GM06990 (cell line): ENCODE data around the gene CTNNAL1.

ENCODE experiments used
- DNase-seq: peaks from one replicate; pipeline ENCODE4 v3.0.0-alpha.2; 2011; ENCODE audit not compliant: insufficient read length; ENCODE audit errors: extremely low read depth
- H3K27me3 ChIP-seq: replicated peaks from 2 replicates; pipeline ENCODE4 v1.6.0; 2011; ENCODE audit warnings: low read length; ENCODE audit not compliant: control insufficient read depth, insufficient read depth
- H3K36me3 ChIP-seq: 2 replicates; pipeline ENCODE4 v1.5.1; 2011; ENCODE audit warnings: low read length; ENCODE audit not compliant: control insufficient read depth, insufficient read depth
- H3K4me3 ChIP-seq: replicated peaks from 2 replicates; pipeline ENCODE4 v1.5.1; 2011; ENCODE audit warnings: low read depth, mild to moderate bottlenecking, control low read depth, low read length
- CTCF ChIP-seq: IDR thresholded peaks from 2 replicates; pipeline ENCODE4 v1.5.1; 2011; ENCODE audit warnings: low read length, control low read depth, mild to moderate bottlenecking, inconsistent platforms; ENCODE audit not compliant: insufficient read depth, poor library complexity, severe bottlenecking

CTNNAL1 gene

GRCh38 chr9:109027176-109027575 lies 13.9 kb upstream of the CTNNAL1 start:
- TF ChIP-seq CTCF = no peak
- H3K27me3 ChIP-seq = no peaks in the 10 kb centered on the region
- H3K4me3 ChIP-seq = no peak overlapping the region
- no peak for DNase-seq
- H3K36me3 ChIP-seq = peaks cover 1% of the 10 kb centered on the region; the same call in 1 of the 2 replicates

- DNase-seq = no peak
Measured at GRCh38 chr9:109026306-109026705, 13.0 kb upstream of the CTNNAL1 start.

GRCh38 chr9:109022873-109023272 lies 9.6 kb upstream of the CTNNAL1 start:
- Histone ChIP-seq H3K36me3 (peaks cover 1% of the 10 kb centered on the region; the same call in 1 of the 2 replicates), H3K27me3 (no peaks in the 10 kb centered on the region), H3K4me3 (no peak overlapping the region)
- DNase-seq = no peak
- TF ChIP-seq CTCF = no peak

More at GRCh38 chr9:109026306-109026705, 13.0 kb upstream of the CTNNAL1 start:
- Histone ChIP-seq H3K4me3 (no peak overlapping the region), H3K27me3 (no peaks in the 10 kb centered on the region), H3K36me3 (peaks cover 1% of the 10 kb centered on the region; the same call in 1 of the 2 replicates)
- TF ChIP-seq CTCF = no peak

GRCh38 chr9:109020581-109021511 lies 7.5 kb upstream of the CTNNAL1 start:
- no peaks in the 10 kb centered on the region for H3K27me3 ChIP-seq
- H3K36me3 ChIP-seq = no peaks in the 10 kb centered on the region; the same call in 1 of the 2 replicates
- TF ChIP-seq CTCF = no peak
- DNase-seq = no peak
- H3K4me3 ChIP-seq = no peak overlapping the region

- Histone ChIP-seq H3K27me3 (no peaks in the 10 kb centered on the region), H3K36me3 (no peaks in the 10 kb centered on the region; the same call in 1 of the 2 replicates), H3K4me3 (no peak overlapping the region)
- TF ChIP-seq CTCF = no peak
- DNase-seq = no peak
Measured at GRCh38 chr9:109020113-109020512, 6.8 kb upstream of the CTNNAL1 start.
